Keratinocyte (primary cell): ENCODE measurements around the gene SDCCAG8. TPM values are rescaled to one million over a fixed set of nuclear protein-coding genes. Genes with fewer than 3 reads are reported as not detected.

ENCODE experiments used
- DNase-seq: peaks from one replicate; pipeline ENCODE4 v3.0.0-alpha.2; 2011; ENCODE audit warnings: low read depth, missing footprints, low spot score
- FAIRE-seq: peaks from 2 replicates; lab custom pipeline; 2011; peaks lifted over from hg19 to GRCh38; lab: Jason Lieb, UNC
- H2AFZ ChIP-seq: 2 replicates; pipeline ENCODE4 v1.6.0; 2012; ENCODE audit warnings: low read length, control low read depth, inconsistent platforms; ENCODE audit not compliant: control insufficient read depth
- H3K27ac ChIP-seq: 2 replicates; pipeline ENCODE4 v1.5.1; 2011; ENCODE audit warnings: low read length; ENCODE audit not compliant: control insufficient read depth, insufficient read depth
- H3K27me3 ChIP-seq: 3 replicates; pipeline ENCODE4 v1.6.0; 2011; ENCODE audit warnings: low read length; ENCODE audit not compliant: control insufficient read depth, insufficient read depth; ENCODE audit errors: extremely low read depth
- H3K36me3 ChIP-seq, 2 experiments: 2 replicates in 1 of 2; 3 replicates in 1 of 2; pipeline ENCODE4 v1.5.1; 2011; ENCODE audit warnings: low read length in 2 of 2, mild to moderate bottlenecking in 1 of 2; ENCODE audit not compliant: control insufficient read depth in 2 of 2, insufficient read depth in 2 of 2; ENCODE audit errors: extremely low read depth in 1 of 2
- H3K4me1 ChIP-seq: 3 replicates; pipeline ENCODE4 v1.5.1; 2011; ENCODE audit warnings: low read length; ENCODE audit not compliant: control insufficient read depth, insufficient read depth; ENCODE audit errors: extremely low read depth
- H3K4me2 ChIP-seq: 3 replicates; pipeline ENCODE4 v1.6.0; 2011; ENCODE audit warnings: low read depth, low read length; ENCODE audit not compliant: control insufficient read depth, insufficient read depth; ENCODE audit errors: extremely low read depth
- H3K4me3 ChIP-seq, 3 experiments: fragments of 200-600 bp in 1 of 3; sonication (generic) in 1 of 3; 2 replicates in 2 of 3; 3 replicates in 1 of 3; pipeline ENCODE4 v1.5.1; 2011 to 2016; ENCODE audit warnings: low read length in 3 of 3, mild to moderate bottlenecking in 3 of 3, control low read depth in 2 of 3, inconsistent platforms in 1 of 3, low read depth in 1 of 3, mixed read lengths in 1 of 3, mixed run types in 1 of 3, moderate library complexity in 1 of 3; ENCODE audit not compliant: control insufficient read depth in 2 of 3, insufficient read depth in 2 of 3; ENCODE audit errors: extremely low read depth in 1 of 3
- H3K79me2 ChIP-seq: 2 replicates; pipeline ENCODE4 v1.6.0; 2012; ENCODE audit warnings: low read length; ENCODE audit not compliant: control insufficient read depth, insufficient read depth
- H3K9ac ChIP-seq: 3 replicates; pipeline ENCODE4 v1.6.0; 2011; ENCODE audit warnings: low read length; ENCODE audit not compliant: control insufficient read depth, insufficient read depth; ENCODE audit errors: extremely low read depth
- H3K9me1 ChIP-seq: 3 replicates; pipeline ENCODE4 v1.6.0; 2011; ENCODE audit warnings: low read length; ENCODE audit not compliant: control insufficient read depth, insufficient read depth; ENCODE audit errors: extremely low read depth
- H3K9me3 ChIP-seq: 2 replicates; pipeline ENCODE4 v1.5.1; 2012; ENCODE audit warnings: low read depth, low read length; ENCODE audit not compliant: control insufficient read depth
- H4K20me1 ChIP-seq: 3 replicates; pipeline ENCODE4 v1.6.0; 2011; ENCODE audit warnings: low read length; ENCODE audit not compliant: control insufficient read depth, insufficient read depth; ENCODE audit errors: extremely low read depth
- EZH2 ChIP-seq: IDR thresholded peaks from one replicate; pipeline ENCODE4 v1.6.1; 2012; ENCODE audit warnings: inconsistent platforms, mild to moderate bottlenecking, low read length, moderate library complexity
- dilution Hi-C: fragments of 300-500 bp; cut with MboI; formaldehyde crosslinking; loops from one replicate; pipeline ENCODE4 v1.7.0; 2020; ENCODE audit warnings: low sequenced_read_pairs; ENCODE audit not compliant: extremely low pct_ligation_motif_present
- polyA plus RNA-seq, 5 experiments: library from polyadenylated mRNA; depleted of rRNA in 3 of 5; stranded (reverse) in 3 of 5; stranded (forward) in 1 of 5; unstranded in 1 of 5; fragments of >200 nt; gene quantifications; 1 replicate in 1 of 5; 2 replicates in 3 of 5; 3 replicates in 1 of 5; pipeline versions ENCODE4 v1.2.1 to v1.2.3, GENCODE V29; 2011 to 2012; ENCODE audit warnings: missing spikeins in 2 of 5, low read depth in 1 of 5, low replicate concordance in 1 of 5
- TF ChIP-seq, protein P1 (sequence below), 3 experiments: IDR thresholded peaks in 1 of 3; conservative IDR thresholded peaks in 1 of 3; optimal IDR thresholded peaks in 1 of 3; 2 replicates in 2 of 3; 3 replicates in 1 of 3; pipeline versions ENCODE3 to v1.5.1; 2011; ENCODE audit warnings: low read length in 3 of 3, mild to moderate bottlenecking in 3 of 3, moderate library complexity in 2 of 3, control low read depth in 1 of 3, inconsistent platforms in 1 of 3; ENCODE audit not compliant: insufficient read depth in 2 of 3; ENCODE audit errors: extremely low read depth in 1 of 3

SDCCAG8 gene
- polyA plus RNA-seq, 1 donor (not counting 4 experiments of a cell fraction or from before 2014, with no cell fraction given), result 61.6 TPM

DNA sequence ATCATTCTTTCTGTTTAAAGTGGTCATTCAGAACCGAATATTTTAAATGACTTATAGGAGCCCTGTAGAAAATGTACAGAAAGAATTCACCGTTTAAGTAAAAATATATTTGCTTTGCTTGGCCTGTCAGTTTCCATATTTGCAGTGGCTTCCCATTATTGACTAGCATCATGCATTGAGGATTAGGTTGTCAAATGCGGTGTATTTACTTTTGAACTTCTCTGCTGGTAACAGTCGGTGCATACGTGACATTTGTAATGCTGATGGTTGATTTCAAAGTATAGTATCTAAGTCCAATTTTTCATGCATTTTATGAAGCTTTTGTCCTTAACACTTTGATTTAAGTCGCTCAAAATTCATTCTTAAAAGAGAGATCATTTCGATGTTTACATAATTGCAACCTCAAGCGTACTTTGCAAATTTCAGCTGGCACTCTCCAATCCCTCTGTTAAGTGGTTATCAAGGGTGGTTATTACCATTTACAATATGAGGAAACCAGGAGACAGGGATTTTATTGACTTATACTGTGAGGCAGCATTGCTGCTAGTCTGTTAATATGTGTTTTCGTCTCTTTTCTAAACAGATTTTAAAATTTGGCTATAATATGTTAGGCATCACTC lies 201.6 kb downstream of the SDCCAG8 start:
- TF ChIP-seq, protein P1, sequence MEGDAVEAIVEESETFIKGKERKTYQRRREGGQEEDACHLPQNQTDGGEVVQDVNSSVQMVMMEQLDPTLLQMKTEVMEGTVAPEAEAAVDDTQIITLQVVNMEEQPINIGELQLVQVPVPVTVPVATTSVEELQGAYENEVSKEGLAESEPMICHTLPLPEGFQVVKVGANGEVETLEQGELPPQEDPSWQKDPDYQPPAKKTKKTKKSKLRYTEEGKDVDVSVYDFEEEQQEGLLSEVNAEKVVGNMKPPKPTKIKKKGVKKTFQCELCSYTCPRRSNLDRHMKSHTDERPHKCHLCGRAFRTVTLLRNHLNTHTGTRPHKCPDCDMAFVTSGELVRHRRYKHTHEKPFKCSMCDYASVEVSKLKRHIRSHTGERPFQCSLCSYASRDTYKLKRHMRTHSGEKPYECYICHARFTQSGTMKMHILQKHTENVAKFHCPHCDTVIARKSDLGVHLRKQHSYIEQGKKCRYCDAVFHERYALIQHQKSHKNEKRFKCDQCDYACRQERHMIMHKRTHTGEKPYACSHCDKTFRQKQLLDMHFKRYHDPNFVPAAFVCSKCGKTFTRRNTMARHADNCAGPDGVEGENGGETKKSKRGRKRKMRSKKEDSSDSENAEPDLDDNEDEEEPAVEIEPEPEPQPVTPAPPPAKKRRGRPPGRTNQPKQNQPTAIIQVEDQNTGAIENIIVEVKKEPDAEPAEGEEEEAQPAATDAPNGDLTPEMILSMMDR (optimal IDR thresholded peaks at IDR 0.05 in 1 of 3, IDR thresholded peaks at IDR 0.05 in 1 of 3, conservative IDR thresholded peaks at IDR 0.05 in 1 of 3; ENCODE audit: extremely low read depth in 1 of 3, insufficient read depth in 2 of 3, low read length in 3 of 3), result no peak
- TF ChIP-seq EZH2, result no peak
- no peaks in the 10 kb centered on the region for H3K79me2 ChIP-seq
- H3K4me2 ChIP-seq, result no peak overlapping the region
- FAIRE-seq (no peak), DNase-seq (no peak)
- no peak overlapping the region for H2AFZ ChIP-seq
- H3K9me1 ChIP-seq, result no peaks in the 10 kb centered on the region
- H3K4me1 ChIP-seq, result peaks cover 6% of the 10 kb centered on the region
- H3K9me3 ChIP-seq, result no peaks in the 10 kb centered on the region
- dilution Hi-C loops, result no loop called here
- no peak overlapping the region for H3K9ac ChIP-seq
- no peak overlapping the region for H3K27ac ChIP-seq
- H4K20me1 ChIP-seq, result no peaks in the 10 kb centered on the region
- no peak overlapping the region for H3K4me3 ChIP-seq
- H3K36me3 ChIP-seq, result peaks cover 4 to 5% of the 10 kb centered on the region in 2 experiments
- H3K27me3 ChIP-seq, result no peaks in the 10 kb centered on the region

DNA sequence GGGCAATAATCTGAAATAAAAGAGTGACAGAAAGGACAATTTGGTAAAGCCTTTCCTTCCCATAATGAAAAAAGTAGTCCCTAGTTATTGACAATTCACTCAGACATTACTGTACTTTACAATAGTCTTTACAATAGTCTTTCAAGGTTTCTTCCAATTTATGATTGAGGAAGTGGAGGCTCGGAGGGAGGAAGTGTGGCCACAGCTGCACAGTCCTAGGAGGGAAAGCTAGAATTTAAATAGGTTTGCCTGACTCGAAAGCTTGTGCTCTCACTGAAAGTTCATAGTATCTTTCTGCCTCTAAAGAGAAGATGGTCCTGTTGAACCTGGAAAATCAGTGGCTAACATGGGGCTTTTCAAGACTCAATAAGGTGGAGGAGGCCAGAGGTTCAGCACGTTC lies 203.2 kb downstream of the SDCCAG8 start:
- H3K27ac ChIP-seq, result no peak overlapping the region
- H3K4me2 ChIP-seq, result no peak overlapping the region
- H3K36me3 ChIP-seq, result peaks cover 4 to 5% of the 10 kb centered on the region in 2 experiments
- no peaks in the 10 kb centered on the region for H3K9me3 ChIP-seq
- H4K20me1 ChIP-seq, result no peaks in the 10 kb centered on the region
- FAIRE-seq, result no peak
- peaks cover 6% of the 10 kb centered on the region for H3K4me1 ChIP-seq
- no peak for DNase-seq
- no peak overlapping the region for H3K4me3 ChIP-seq
- dilution Hi-C loops, result no loop called here
- no peaks in the 10 kb centered on the region for H3K27me3 ChIP-seq
- TF ChIP-seq, protein P1 (optimal IDR thresholded peaks at IDR 0.05 in 1 of 3, IDR thresholded peaks at IDR 0.05 in 1 of 3, conservative IDR thresholded peaks at IDR 0.05 in 1 of 3; ENCODE audit: extremely low read depth in 1 of 3, insufficient read depth in 2 of 3, low read length in 3 of 3), result no peak
- TF ChIP-seq EZH2, result no peak
- H2AFZ ChIP-seq, result no peak overlapping the region
- no peaks in the 10 kb centered on the region for H3K9me1 ChIP-seq
- H3K79me2 ChIP-seq, result no peaks in the 10 kb centered on the region
- H3K9ac ChIP-seq, result no peak overlapping the region
